Measurements from ENCODE around the gene MRPL41.
"Not testable (repeated sequence)": the region's sequence is repeated elsewhere in the genome, so short reads cannot be mapped to it uniquely, and the experiment has no call there.

Gene MRPL41

DNA sequence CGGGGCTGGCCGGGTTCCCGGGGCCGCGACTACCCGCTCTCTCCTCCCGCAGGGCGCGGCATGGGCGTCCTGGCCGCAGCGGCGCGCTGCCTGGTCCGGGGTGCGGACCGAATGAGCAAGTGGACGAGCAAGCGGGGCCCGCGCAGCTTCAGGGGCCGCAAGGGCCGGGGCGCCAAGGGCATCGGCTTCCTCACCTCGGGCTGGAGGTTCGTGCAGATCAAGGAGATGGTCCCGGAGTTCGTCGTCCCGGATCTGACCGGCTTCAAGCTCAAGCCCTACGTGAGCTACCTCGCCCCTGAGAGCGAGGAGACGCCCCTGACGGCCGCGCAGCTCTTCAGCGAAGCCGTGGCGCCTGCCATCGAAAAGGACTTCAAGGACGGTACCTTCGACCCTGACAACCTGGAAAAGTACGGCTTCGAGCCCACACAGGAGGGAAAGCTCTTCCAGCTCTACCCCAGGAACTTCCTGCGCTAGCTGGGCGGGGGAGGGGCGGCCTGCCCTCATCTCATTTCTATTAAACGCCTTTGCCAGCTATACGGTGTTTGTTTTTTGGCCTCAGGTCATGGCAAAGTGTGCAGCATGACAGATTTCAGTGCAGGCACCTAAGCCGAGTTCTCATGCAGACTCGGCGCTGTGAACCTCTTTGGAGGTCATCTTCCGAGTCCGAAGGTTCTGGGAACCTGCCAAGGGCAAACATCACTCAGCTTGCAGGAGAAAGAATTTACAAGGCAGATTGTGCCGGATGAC is 516 bp downstream of the MRPL41 start:
- no peak for DNase-seq (ENCODE audit: low read depth in 2 of 2)

DNA sequence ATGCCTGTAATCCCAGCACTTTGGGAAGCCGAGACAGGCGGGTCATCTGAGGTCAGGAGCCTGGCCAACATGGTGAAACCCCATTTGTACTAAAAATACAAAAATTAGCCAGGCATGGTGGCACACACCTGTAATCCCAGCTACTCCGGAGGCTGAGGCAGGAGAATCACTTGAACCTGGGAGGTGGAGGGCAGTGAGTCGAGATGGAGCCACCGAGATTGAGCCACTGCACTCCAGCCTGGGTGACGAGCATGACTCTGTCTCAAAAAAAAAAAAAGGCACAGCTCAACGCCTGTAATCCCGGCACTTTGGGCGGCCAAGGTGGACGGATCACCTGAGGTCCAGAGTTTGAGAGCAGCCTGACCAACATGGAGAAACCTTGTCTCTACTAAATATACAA is 2.0 kb downstream of the MRPL41 start:
- DNase-seq (ENCODE audit: low read depth in 2 of 2), result not testable (repeated sequence)

DNA sequence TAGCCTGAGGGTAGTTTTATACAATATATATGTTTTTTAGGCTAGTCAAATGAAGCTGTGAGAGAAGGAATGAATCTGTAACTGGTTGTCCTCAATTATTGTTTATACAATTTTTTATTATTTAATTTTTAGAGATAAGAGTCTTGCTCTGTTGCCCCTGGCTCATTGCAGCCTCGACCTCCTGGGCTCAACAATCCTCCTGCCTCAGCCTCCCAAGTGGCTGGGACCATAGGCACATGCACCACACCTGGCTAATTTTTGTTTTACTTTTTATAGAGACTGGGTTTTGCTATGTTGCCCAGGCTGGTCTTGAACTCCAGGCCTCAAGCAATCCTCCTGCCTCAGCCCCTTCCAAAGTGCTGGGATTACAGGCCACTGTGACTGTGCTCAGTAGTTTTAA is 2.7 kb downstream of the MRPL41 start:
- no peak for DNase-seq (ENCODE audit: low read depth in 2 of 2)

GRCh38 chr9:137555179-137555578 is 3.5 kb downstream of the MRPL41 start:
- no peak for DNase-seq (ENCODE audit: low read depth in 2 of 2)

DNA sequence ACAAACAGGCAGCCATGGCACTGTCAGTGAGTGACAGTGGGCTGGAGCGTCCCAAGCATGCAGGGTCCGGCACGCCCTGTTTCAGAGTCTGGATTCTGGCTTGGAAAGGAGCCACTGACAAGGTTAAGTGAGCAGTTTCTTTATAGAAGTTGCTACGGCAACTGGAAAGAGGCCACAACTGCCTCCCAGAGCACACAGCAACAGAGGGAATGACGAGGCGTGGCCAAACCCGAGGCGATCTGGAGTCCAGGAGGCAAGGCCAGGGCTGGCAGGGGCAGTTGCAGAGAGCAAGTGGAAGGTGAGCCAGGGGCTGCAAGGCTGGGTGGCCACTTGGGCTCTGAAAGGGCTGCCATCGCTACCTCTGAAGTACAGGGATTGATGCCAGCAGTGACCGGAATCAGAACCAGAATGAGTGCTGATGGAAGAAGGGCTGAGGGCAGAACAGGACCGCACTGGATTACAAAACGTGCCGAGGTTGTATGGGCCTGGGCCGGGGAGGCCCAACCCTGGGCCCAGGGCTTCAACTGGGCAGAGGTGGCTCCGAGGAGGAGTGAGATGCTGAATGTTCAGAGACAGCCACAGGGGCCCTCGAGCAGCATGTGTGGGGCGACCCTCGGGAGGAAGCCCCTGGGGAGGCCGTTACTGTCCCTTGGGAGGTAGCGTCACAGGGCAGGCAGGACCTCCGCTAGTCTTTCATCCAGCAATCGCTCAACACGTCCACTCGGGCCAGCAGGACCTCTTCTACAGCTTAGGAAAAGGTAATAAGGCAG is 4.6 kb downstream of the MRPL41 start:
- no peak for DNase-seq (ENCODE audit: low read depth in 2 of 2)

GRCh38 chr9:137558127-137558526 is 6.4 kb downstream of the MRPL41 start:
- DNase-seq (ENCODE audit: low read depth in 2 of 2), result no peak

DNA sequence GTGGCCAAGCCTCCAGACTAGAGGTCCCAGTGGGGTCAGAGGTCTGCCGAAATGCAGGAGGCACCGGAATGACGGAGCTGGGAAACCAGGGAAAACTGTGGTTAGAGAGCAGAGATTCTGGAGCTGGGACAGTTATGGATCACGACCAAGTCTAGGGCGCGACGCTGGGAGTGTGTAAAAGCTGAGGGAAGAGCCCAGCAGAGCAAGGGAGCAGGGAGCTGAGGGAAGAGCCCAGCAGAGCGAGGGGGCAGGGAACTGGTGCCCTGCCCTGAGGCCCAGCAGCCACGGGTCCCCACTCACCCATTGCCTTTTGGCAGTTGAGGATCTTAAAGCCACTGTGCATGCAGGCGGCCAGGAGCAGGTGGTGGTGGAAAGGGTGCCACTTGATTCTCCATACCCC is 12.5 kb downstream of the MRPL41 start:
- DNase-seq (ENCODE audit: low read depth in 2 of 2), result no peak

- DNase-seq (ENCODE audit: low read depth in 2 of 2), result no peak
Measured at GRCh38 chr9:137564817-137565411, 13.2 kb downstream of the MRPL41 start.

GRCh38 chr9:137568445-137568844 is 16.8 kb downstream of the MRPL41 start:
- DNase-seq (ENCODE audit: low read depth in 2 of 2), result not testable (repeated sequence)

GRCh38 chr9:137569609-137570203 is 18.0 kb downstream of the MRPL41 start:
- no peak for DNase-seq (ENCODE audit: low read depth in 2 of 2)

- no peak for DNase-seq (ENCODE audit: low read depth in 2 of 2)
Measured at GRCh38 chr9:137570566-137570965, 18.9 kb downstream of the MRPL41 start.

DNA sequence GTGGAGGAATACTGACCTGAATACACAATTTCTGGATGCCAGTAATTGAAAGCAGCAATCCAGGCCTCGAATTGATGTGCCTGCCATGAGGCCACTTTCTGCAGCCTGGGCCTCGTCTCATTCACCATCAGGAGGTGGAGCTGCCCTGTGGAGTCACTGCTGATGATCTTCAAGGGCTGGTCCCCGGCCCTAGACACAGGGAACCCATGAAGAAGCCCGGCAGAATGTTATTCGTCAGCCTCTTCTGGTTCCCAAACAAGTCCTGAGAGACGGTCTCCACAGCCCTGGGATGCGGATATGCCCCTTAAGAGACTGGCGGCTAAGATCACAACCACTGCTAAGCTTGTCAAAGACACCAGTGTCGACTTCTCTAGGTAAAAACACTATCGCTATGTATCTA is 22.5 kb downstream of the MRPL41 start:
- no peak for DNase-seq (ENCODE audit: low read depth in 2 of 2)

DNA sequence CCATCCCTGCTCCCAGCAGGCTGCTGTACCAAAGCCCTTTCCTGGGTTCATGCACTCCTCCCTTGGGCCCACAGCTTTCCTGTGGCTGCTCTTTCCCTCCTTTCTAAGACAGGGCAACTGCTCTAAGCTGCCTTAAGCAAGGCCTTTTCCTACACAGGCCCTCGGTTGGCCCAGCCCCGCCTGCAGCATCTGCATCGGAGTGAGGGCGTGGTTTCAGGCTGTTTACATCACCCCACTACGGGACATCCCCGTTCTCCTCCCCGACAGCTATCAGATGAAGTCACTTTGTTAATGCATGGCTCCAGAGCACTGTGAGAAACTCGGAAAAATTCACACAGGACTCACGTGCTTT is 23.7 kb downstream of the MRPL41 start:
- DNase-seq (ENCODE audit: low read depth in 2 of 2), result no peak

- DNase-seq (ENCODE audit: low read depth in 2 of 2), result no peak
Measured at GRCh38 chr9:137575716-137576411, 24.2 kb downstream of the MRPL41 start.

- peak; percentile 89 to 93 for DNase-seq (ENCODE audit: low read depth in 2 of 2)
Measured at GRCh38 chr9:137578518-137579258, 27.0 kb downstream of the MRPL41 start, which contains the start of gene DPH7. DPH7 (minus strand) TSS chr9:137578925; CDS start chr9:137578777, 148 bp downstream.

- no peak for DNase-seq (ENCODE audit: low read depth in 2 of 2)
Measured at GRCh38 chr9:137579259-137579604, 27.6 kb downstream of the MRPL41 start.

- DNase-seq (ENCODE audit: low read depth in 2 of 2), result no peak
Measured at GRCh38 chr9:137580209-137580953, 28.7 kb downstream of the MRPL41 start.

GRCh38 chr9:137580954-137581322 is 29.3 kb downstream of the MRPL41 start:
- no peak for DNase-seq (ENCODE audit: low read depth in 2 of 2)

DNA sequence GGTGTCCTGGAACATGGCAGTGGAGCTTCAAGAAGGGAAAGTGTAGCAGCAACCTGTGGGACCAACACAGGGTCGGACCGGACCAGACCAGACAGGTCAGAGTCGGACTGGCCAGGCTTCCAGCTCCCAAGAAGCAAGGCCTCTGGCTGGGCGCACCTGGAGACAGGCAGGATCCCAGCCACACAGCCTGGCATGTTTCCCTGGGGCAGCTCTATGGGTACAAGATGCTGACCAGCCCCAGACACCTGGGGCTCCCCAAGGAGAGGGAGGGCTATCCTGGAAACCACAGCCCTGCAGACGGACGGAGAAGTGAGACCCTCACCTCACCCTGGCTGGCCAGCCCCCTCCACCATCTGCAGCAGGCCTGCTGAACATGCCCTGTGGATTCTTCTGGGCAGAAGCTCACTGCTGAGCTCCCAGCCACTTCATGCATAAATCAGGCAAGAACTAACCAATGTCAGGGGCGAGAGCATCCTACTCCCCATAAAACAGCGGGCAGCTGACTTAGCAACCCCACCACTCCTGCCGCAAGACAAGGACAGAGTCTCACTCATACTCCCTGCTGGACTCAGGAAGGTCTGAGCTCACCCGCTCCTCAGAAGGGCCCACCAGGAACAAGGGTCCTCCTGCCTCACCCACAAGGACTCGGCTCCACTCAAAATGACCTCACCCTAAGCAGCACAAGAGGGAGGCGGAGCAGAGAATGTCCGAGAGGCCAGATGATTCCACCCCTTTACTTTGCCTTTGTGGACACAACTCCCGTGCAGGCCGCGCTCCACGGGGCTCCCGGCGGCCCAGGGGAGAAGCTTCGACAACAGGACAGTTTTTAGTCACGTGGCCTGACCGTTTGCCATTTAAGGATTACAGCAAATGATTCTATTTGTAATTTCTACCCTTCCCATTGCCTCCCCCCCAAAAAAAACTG is 29.9 kb downstream of the MRPL41 start:
- DNase-seq (ENCODE audit: low read depth in 2 of 2), result no peak

Measured in stimulated activated CD8-positive, alpha-beta memory T cell treated with anti-CD3 and anti-CD28 coated beads, Interleukin-2, amount 100 ng/mL, for 1 hour (primary cell).